Heart right ventricle (tissue), 16 donors: ENCODE data around the gene ZSCAN10. TPM values are rescaled to one million over a fixed set of nuclear protein-coding genes. Genes with fewer than 3 reads are reported as not detected.

ENCODE experiments used
- ATAC-seq, 8 donors: fragments of 200-7000 bp; cut with Tn5 transposase; one replicate each; pipeline ENCODE4 v1.9.1; 2020; ENCODE audit warnings: mild to moderate bottlenecking in 8 of 8, moderate library complexity in 8 of 8, moderate number of reproducible peaks in 1 of 8
- DNase-seq, 2 donors: peaks; one replicate each; pipeline ENCODE4 v3.0.0-alpha.2; 2020
- H3K27ac ChIP-seq, 10 donors: fragments of 200-600 bp; sonication (generic) in 2 of 10; one replicate each; pipeline versions ENCODE4 v1.5.0 to v1.8.0; 2020 to 2022; ENCODE audit warnings: mild to moderate bottlenecking in 3 of 10
- H3K27me3 ChIP-seq, 7 donors: fragments of 200-600 bp; one replicate each; pipeline ENCODE4 v1.8.0; 2021 to 2022; ENCODE audit warnings: mild to moderate bottlenecking in 2 of 7
- H3K36me3 ChIP-seq, 9 donors: fragments of 200-600 bp; sonication (generic) in 1 of 9; one replicate each; pipeline versions ENCODE4 v1.5.0 to v1.8.0; 2020 to 2022; ENCODE audit warnings: mild to moderate bottlenecking in 2 of 9
- H3K4me1 ChIP-seq, 9 donors: fragments of 200-600 bp; sonication (generic) in 1 of 9; one replicate each; pipeline versions ENCODE4 v1.5.0 to v1.8.0; 2020 to 2022; ENCODE audit warnings: mild to moderate bottlenecking in 4 of 9
- H3K4me3 ChIP-seq, 10 donors: fragments of 200-600 bp; sonication (generic) in 2 of 10; one replicate each; pipeline versions ENCODE4 v1.5.0 to v1.8.0; 2020 to 2022; ENCODE audit warnings: mild to moderate bottlenecking in 7 of 10, moderate library complexity in 2 of 10
- H3K9me3 ChIP-seq, 11 donors: fragments of 200-600 bp in 10 of 11; sonication (generic) in 2 of 11; one replicate each; pipeline versions ENCODE4 v1.5.0 to v1.8.0; 2013 to 2022; ENCODE audit warnings: mild to moderate bottlenecking in 2 of 11, control low read depth in 1 of 11, moderate library complexity in 1 of 11
- CTCF ChIP-seq, 9 donors: fragments of 200-600 bp; sonication (generic) in 2 of 9; IDR thresholded peaks; one replicate each; pipeline versions ENCODE4 v1.5.0 to v1.8.0; 2021 to 2022; ENCODE audit warnings: antibody characterized with exemption in 9 of 9, mild to moderate bottlenecking in 5 of 9, moderate library complexity in 1 of 9
- WGBS, 2 donors: extraction: QIAGEN DNeasy Blood & Tissue Kit; methylation state at CpG; one replicate each; pipeline ENCODE4 v1.1.7; 2013; ENCODE audit warnings: inconsistent platforms in 1 of 2; 5-methylcytosine and 5-hydroxymethylcytosine counted together
- intact Hi-C, 10 donors: fragments of 100-400 bp; cut with DNase I; formaldehyde crosslinking; loops; one replicate each; pipeline versions ENCODE4 v1.11.1 to v1.14.2; 2022
- polyA plus RNA-seq, 2 donors: library from polyadenylated mRNA; stranded (reverse); fragments of 200-250 nt; gene quantifications; one replicate each; pipeline ENCODE4 v1.2.3, GENCODE V29; 2013
- total RNA-seq, 10 donors: library from RNA; stranded (reverse); fragmentation: NEBNext Ultra II Directional in 3 of 10; extraction: Animal tissue kit (Norgen Biotek cat#: 25700) in 3 of 10; gene quantifications; one replicate each; pipeline versions ENCODE4 v1.2.1 to v1.2.4, GENCODE V29; 2021 to 2023
- donor health status: Arrhythmogenic right ventricular cardiomyopathy.
- donor health status: ischemic (EF 13 %, LVEDD 7.1; RV severe dilation, severe dysfunction).
- donor health status: healthy with polysubstance abuse.
- donor health status: DM: no; HTN: yes; CAD: no.
- donor health status: DM: no; HTN: no; CAD: no.
- donor health status: ischemic (EF 25% LVEDD 6.9; RV normal size, moderate dysfunction).
- donor health status: ischemic (EF 25% LVEDD 5.7; RV mildly dilated, moderate dysfunction).
- donor health status: healthy.
- donor health status: DM: yes; HTN: yes; CAD: no.
- donor health status: Ischemic cardiomyopathy.
- donor health status: ischemic (EF 35%, LVEDD 5.7; RV mildly dilated, moderate dysfunction).
- donor health status: nonischemic (EF 11% LVEDD 7.7; RV severe dilation, severe dysfunction).
- donor health status: DM: yes; HTN: yes; CAD: no.
- donor health status: PGD.
- donor health status: ischemic (EF 29% LVEDD 5.4; RV normal size, mild dysfunction).
- donor health status: nonischemic (EF 23%, LVEDD 6.1; RV moderate dilation, normal function).

Gene ZSCAN10
- total and polyA plus RNA-seq, 12 donors, result 0.01 to 0.07 TPM; not detected in 10

- Histone ChIP-seq H3K4me1 (peaks cover 11 to 39% (median 29%) of the 10 kb centered on the region in 9 donors), H3K36me3 (peaks cover 0 to 38% (median 4%) of the 10 kb centered on the region in 9 donors), H3K27me3 (no peaks in the 10 kb centered on the region), H3K4me3 (peak overlapping the region; percentile 64 to 97 (median 84)), H3K27ac (peak overlapping the region; percentile 18 to 93 (median 81)), H3K9me3 (no peaks in the 10 kb centered on the region)
- intact Hi-C loops, result loop anchor here in 2 of 10 donors (5.0 to 10.0 kb wide), 2 partner anchors 56 to 58 kb away; no protein-coding TSS in a partner anchor
- DNase-seq (no peak), ATAC-seq (peak in 7 of 8 donors; percentile 23 to 58 (median 44))
- TF ChIP-seq CTCF (IDR thresholded peaks at IDR 0.05), result no peak
- WGBS, 2 donors, result 15 to 18% methylated on average over 19 of the region's 19 CpGs
Observed at GRCh38 chr16:3112881-3113574, 13.9 kb upstream of the ZSCAN10 start.

DNA sequence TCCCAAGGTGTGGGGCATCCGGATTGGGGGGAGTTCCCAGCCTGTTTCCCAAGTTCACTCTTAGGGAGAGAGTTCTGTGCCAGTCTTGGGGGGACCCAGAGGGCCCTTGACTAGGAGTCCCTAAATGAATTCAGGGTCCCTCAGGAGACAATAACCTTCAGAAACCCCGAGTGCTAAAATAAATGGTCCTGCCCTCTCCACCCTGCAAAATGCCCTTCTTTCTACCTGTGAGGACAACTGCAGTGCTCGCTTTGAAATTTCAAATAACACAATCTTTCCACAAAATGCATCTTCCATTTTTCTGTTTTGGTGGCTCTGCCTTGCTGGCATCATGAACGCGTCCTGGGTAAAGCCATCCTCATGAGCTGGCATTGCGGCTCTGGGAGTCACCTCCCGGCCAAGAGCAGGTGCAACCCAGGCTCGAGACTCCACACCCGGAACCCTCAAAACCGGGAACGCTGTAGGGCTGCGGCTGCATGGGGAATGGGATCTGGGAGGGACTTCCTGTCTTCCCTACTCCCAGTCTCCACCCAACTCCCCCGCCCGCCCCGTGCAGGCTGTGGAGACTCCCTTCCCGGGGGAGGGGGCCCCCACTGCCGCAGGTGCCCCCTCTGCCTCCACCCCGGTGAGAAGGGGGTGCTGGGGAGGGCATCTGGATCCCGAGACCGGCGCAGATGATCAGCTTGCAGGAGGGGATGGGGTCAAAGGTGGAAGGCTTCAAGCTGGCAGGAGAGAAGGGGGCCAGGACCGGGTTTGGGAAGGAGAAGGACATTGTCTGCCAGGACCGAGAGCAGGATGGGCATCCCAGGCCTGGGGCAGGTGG lies 13.2 kb upstream of the ZSCAN10 start, which contains the start of gene ZNF205:
ZNF205 (plus strand) TSS at position 529 of the 823 bp plus-strand sequence. CDS start 845 bp downstream, outside the sequence.
- intact Hi-C loops, result loop anchor here in 2 of 10 donors (5.0 to 10.0 kb wide), 2 partner anchors 55 to 57 kb away; no protein-coding TSS in a partner anchor
- peak within 1 kb of the TSS; percentile 18 to 93 (median 81) for H3K27ac ChIP-seq

DNA sequence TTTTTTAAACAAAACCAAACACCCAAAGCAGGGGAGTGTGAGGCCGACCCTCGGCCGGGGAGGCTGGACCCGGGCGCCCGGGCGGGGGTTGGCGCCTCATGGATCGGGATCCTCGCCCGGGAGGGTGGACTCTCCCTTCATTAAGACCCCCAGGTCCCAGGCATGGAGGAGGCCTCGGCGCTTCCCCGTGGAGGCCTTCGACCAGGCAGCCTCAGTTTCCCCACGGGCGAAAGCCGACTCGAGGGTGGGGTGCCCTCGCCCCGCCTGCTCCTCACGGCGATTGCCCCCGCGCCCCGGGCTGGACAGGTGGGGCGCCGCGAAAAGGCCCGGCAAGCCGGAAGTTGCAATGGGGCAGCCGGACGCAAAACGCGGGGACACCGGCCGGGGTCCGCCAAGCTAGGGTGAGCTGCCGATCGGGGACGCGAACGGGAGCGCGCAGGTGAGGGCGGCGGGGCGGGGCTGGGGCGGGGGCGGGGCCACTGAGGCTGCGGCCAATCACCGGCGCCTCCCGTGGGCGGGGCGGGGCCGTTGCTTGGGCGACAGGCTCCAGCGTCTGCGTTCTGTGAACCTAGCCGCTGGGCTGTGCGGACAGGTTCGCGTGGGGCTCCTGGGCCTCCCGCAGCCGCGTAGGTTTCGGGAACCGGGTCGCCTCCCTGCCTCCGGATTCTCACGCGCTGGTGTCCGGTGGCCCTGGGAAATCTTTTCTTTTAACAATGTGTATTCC lies 7.3 kb upstream of the ZSCAN10 start:
- no peaks in the 10 kb centered on the region for H3K36me3 ChIP-seq
- DNase-seq (peak; percentile 89 to 90), ATAC-seq (peak; percentile 91 to 97 (median 94))
- H3K27me3 ChIP-seq, result no peaks in the 10 kb centered on the region
- TF ChIP-seq CTCF (IDR thresholded peaks at IDR 0.05), result peak in 1 of 9 donors; percentile 6
- intact Hi-C loops, result loop anchor here in 3 of 10 donors (2.0 to 10.0 kb wide), 3 partner anchors 18 to 58 kb away; no protein-coding TSS in a partner anchor
- WGBS, 2 donors, result 1% methylated on average over 69 to 74 of the region's 74 CpGs
- peaks cover 6 to 38% (median 32%) of the 10 kb centered on the region in 9 donors for H3K4me1 ChIP-seq
- peak overlapping the region; percentile 63 to 97 (median 86) for H3K27ac ChIP-seq
- no peaks in the 10 kb centered on the region for H3K9me3 ChIP-seq
- H3K4me3 ChIP-seq, result peak overlapping the region; percentile 40 to 79 (median 66)

More for the DNA sequence above, 13.2 kb upstream of the ZSCAN10 start, which contains the start of gene ZNF205:
- peaks cover 12 to 42% (median 31%) of the 10 kb centered on the region in 9 donors for H3K4me1 ChIP-seq
- no peak for TF ChIP-seq CTCF (IDR thresholded peaks at IDR 0.05)
- peak; percentile 87 to 96 (median 94) for ATAC-seq
- WGBS, 2 donors, result 10% methylated on average over 23 of the region's 23 CpGs
- no peaks in the 10 kb centered on the region for H3K27me3 ChIP-seq
- peaks cover 0 to 33% (median 4%) of the 10 kb centered on the region in 9 donors for H3K36me3 ChIP-seq
- H3K9me3 ChIP-seq, result no peaks in the 10 kb centered on the region
- H3K4me3 ChIP-seq, result peak within 1 kb of the TSS; percentile 64 to 97 (median 84)
- DNase-seq, result peak; percentile 79 to 80
